Cardiac muscle cell (in vitro differentiated cells and primary cell): ENCODE results near the gene NEDD9. TPM values are rescaled to one million over a fixed set of nuclear protein-coding genes. Genes with fewer than 3 reads are reported as not detected.

Source experiments
- DNase-seq, 2 donors: peaks; one replicate each; pipeline versions ENCODE4 v3.0.0 to v3.0.0-alpha.2; 2010 to 2017; ENCODE audit warnings: low read depth in 1 of 2, low spot score in 1 of 2
- H3K27ac ChIP-seq: fragments of 200-600 bp; sonication (generic); 2 replicates; pipeline ENCODE4 v1.5.1; 2016
- H3K27me3 ChIP-seq: fragments of 200-600 bp; sonication (generic); 2 replicates; pipeline ENCODE4 v1.6.0; 2016; ENCODE audit warnings: control low read depth
- H3K36me3 ChIP-seq: fragments of 200-600 bp; sonication (generic); 2 replicates; pipeline ENCODE4 v1.5.1; 2016; ENCODE audit warnings: control low read depth
- H3K4me1 ChIP-seq: fragments of 200-600 bp; sonication (generic); 2 replicates; pipeline ENCODE4 v1.8.1; 2017; ENCODE audit warnings: low read depth, mild to moderate bottlenecking, mixed run types
- H3K4me3 ChIP-seq: fragments of 200-600 bp; sonication (generic); 2 replicates; pipeline ENCODE4 v1.5.1; 2016; ENCODE audit warnings: mild to moderate bottlenecking
- H3K9me3 ChIP-seq: fragments of 200-600 bp; sonication (generic); 2 replicates; pipeline ENCODE4 v1.5.1; 2017; ENCODE audit warnings: low read depth, mild to moderate bottlenecking, control low read depth
- CTCF ChIP-seq: IDR thresholded peaks from 2 replicates; pipeline ENCODE4 v1.5.1; 2012; ENCODE audit warnings: low read depth, mild to moderate bottlenecking, low read length
- polyA plus RNA-seq: library from polyadenylated mRNA; unstranded; fragments of >200 nt; fragmentation: Nextera tagmentation; extraction: Ambion mirVana; gene quantifications from 2 replicates; pipeline ENCODE4 v1.2.1, GENCODE V29; 2016
- total RNA-seq: library from RNA; depleted of rRNA; stranded (reverse); fragments of >200 nt; gene quantifications from 2 replicates; pipeline ENCODE4 v1.2.3, GENCODE V29; 2016

The NEDD9 gene
- total and polyA plus RNA-seq, 2 experiments from 2014 or later, result 12.6 to 26.8 TPM

GRCh38 chr6:11162262-11162661 is 70.2 kb downstream of the NEDD9 start:
- Histone ChIP-seq H3K9me3 (no peaks in the 10 kb centered on the region), H3K36me3 (no peaks in the 10 kb centered on the region), H3K27me3 (no peaks in the 10 kb centered on the region), H3K27ac (no peak overlapping the region), H3K4me3 (no peak overlapping the region), H3K4me1 (no peaks in the 10 kb centered on the region)
- DNase-seq, result no peak
- TF ChIP-seq CTCF, result no peak

- H3K27ac ChIP-seq, result no peak overlapping the region
- DNase-seq, result no peak
These were observed 71.2 kb downstream of the NEDD9 start for GRCh38 chr6:11161031-11161956.

GRCh38 chr6:11160199-11160598 is 72.3 kb downstream of the NEDD9 start:
- no peak for TF ChIP-seq CTCF
- Histone ChIP-seq H3K27me3 (no peaks in the 10 kb centered on the region), H3K4me3 (no peak overlapping the region), H3K36me3 (no peaks in the 10 kb centered on the region), H3K27ac (no peak overlapping the region), H3K4me1 (no peaks in the 10 kb centered on the region), H3K9me3 (no peaks in the 10 kb centered on the region)
- no peak for DNase-seq

More at GRCh38 chr6:11161031-11161956, 71.2 kb downstream of the NEDD9 start:
- Histone ChIP-seq H3K27me3 (no peaks in the 10 kb centered on the region), H3K9me3 (no peaks in the 10 kb centered on the region), H3K4me3 (no peak overlapping the region), H3K36me3 (no peaks in the 10 kb centered on the region), H3K4me1 (no peaks in the 10 kb centered on the region)
- TF ChIP-seq CTCF, result no peak

GRCh38 chr6:11155589-11155988 is 76.9 kb downstream of the NEDD9 start:
- Histone ChIP-seq H3K9me3 (peaks cover 3% of the 10 kb centered on the region), H3K27me3 (peaks cover 17% of the 10 kb centered on the region), H3K4me1 (no peaks in the 10 kb centered on the region), H3K36me3 (no peaks in the 10 kb centered on the region), H3K4me3 (no peak overlapping the region), H3K27ac (no peak overlapping the region)
- no peak for TF ChIP-seq CTCF
- DNase-seq, result no peak

- Histone ChIP-seq H3K36me3 (no peaks in the 10 kb centered on the region), H3K9me3 (peaks cover 3% of the 10 kb centered on the region), H3K27ac (no peak overlapping the region), H3K4me3 (no peak overlapping the region), H3K4me1 (no peaks in the 10 kb centered on the region), H3K27me3 (peaks cover 17% of the 10 kb centered on the region)
- DNase-seq, result no peak
- TF ChIP-seq CTCF, result no peak
These were observed 79.0 kb downstream of the NEDD9 start for GRCh38 chr6:11153447-11153846.
